VCaP (cell line): ENCODE measurements around the gene RTL1.

Experiments used
- H3K27ac ChIP-seq: fragments of 450-650 bp; 2 replicates; pipeline ENCODE4 v1.5.1; 2017
- TF ChIP-seq, protein P1 (sequence below): fragments of 450-650 bp; conservative IDR thresholded peaks from 2 replicates; pipeline ENCODE4 v1.5.1; 2017; ENCODE audit warnings: mild to moderate bottlenecking, moderate library complexity

The RTL1 gene

DNA sequence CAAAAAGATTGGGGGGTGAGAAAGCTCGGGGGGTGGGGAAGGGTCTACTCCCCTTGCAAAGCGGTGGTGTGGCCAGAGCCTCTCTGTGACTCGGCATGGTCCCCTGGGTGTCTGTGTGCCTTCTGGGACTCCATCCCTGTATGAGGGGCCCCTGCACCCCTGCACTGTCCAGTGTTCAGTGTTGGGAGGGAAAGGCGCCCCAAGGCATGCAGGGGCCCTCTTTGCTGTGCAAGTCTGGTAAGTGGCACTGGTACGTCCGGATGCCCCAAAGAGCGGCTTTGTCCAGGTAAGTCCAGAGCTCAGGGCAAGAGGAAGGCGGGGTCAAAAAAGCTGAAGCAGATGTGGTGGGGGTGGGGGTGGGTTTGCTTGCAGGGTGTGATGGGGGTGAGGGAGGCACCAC is 23.7 kb downstream of the RTL1 start:
- TF ChIP-seq, protein P1, sequence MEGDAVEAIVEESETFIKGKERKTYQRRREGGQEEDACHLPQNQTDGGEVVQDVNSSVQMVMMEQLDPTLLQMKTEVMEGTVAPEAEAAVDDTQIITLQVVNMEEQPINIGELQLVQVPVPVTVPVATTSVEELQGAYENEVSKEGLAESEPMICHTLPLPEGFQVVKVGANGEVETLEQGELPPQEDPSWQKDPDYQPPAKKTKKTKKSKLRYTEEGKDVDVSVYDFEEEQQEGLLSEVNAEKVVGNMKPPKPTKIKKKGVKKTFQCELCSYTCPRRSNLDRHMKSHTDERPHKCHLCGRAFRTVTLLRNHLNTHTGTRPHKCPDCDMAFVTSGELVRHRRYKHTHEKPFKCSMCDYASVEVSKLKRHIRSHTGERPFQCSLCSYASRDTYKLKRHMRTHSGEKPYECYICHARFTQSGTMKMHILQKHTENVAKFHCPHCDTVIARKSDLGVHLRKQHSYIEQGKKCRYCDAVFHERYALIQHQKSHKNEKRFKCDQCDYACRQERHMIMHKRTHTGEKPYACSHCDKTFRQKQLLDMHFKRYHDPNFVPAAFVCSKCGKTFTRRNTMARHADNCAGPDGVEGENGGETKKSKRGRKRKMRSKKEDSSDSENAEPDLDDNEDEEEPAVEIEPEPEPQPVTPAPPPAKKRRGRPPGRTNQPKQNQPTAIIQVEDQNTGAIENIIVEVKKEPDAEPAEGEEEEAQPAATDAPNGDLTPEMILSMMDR = no peak

DNA sequence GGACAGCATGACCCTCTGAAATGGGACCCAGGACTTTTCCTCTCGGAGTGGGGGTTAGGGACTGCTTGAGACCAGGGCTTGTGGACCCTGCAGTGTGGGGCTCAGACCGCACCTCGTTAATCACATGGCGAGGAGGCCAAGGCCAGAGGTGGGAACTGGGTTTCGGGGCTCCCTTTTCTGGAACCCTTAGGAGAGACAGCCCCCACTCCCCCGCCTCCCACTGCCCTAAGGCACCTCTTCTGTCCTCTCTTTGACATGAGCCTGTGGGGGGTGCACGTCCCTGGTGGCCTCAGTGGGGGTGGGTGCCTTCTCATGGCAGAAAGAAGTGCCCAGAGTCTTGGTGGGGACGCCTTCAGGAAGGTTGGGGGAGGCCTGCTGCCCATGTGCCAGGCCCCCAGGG is 24.3 kb downstream of the RTL1 start:
- no peak overlapping the region for H3K27ac ChIP-seq
- TF ChIP-seq, protein P1 = no peak

More for the DNA sequence above, 23.7 kb downstream of the RTL1 start:
- no peak overlapping the region for H3K27ac ChIP-seq

- TF ChIP-seq, protein P1 = no peak
- H3K27ac ChIP-seq = no peak overlapping the region
Observed at GRCh38 chr14:100878271-100879146, 25.0 kb downstream of the RTL1 start.

- TF ChIP-seq, protein P1 = no peak
- no peak overlapping the region for H3K27ac ChIP-seq
Observed at GRCh38 chr14:100875861-100876590, 27.5 kb downstream of the RTL1 start.

DNA sequence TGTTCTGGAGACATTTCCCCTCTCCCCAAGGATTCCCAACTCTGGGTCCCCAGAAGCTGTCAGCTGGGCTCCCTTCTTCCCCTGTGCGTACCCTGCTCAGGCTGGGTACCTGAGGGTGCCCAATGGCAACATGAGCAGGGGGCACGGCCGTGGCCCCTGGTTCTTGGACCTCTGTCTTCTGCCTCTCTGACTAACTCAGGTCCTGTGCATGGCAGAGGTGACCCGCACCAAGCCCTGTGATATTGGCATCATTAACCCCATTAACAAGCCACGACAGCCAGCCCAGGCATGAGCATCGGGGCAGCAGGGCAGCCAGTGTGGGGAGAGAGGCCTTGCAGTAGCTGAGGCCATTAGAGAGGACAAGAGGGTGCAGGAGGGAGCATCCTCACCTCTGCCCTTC is 28.4 kb downstream of the RTL1 start:
- TF ChIP-seq, protein P1 = no peak
- H3K27ac ChIP-seq = no peak overlapping the region

DNA sequence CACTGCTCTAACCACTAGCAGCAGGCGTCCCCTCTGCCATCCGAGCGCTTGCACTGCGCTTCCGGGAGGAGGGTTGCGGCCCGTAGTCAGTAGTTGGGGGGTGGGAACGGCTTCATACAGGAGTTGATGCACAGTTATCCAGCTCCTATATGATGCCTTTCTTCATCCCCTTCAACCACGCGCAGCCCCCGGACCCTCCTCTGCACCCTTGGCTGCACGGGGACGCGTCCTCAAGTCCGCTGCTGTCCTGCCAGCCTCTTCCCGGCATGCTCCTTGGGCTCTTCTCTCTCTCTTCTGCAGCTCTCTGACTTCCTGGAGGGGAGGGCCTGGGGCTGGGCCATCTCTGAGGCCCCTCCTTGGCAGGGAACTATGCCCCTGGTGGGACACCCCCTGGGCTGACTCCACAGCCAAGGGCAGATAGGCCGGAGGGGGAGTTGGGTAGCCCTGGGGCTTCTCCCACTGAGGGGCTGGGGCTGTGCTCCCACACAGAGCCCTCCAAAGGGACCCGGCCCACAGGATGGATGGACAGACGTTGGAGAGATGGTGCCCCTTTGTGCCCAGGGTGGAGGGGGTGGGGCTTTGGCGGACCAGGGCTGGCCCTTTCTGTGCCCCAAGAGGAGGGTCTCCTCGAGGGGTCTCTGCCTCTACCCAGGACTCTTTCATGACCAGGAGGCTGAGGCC is 29.0 kb downstream of the RTL1 start:
- no peak overlapping the region for H3K27ac ChIP-seq
- TF ChIP-seq, protein P1 = no peak

DNA sequence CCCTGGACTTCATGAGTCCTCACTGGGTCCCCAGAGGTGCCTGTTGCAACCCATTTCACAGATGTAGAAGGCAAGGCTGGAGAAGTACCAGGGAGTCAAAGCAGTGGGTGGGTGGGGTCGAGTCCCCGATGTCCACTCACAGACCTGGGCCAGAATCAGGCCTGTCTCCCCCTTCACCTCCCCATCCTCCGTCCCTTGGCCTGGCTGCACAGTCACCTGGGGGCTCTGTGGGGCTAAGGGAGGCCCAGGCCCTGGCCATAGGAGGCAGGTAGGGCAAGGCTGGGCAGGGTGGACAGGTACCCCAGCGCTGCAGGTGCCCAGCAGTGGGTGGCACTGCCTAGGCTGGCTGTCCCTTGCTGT is 29.5 kb downstream of the RTL1 start:
- H3K27ac ChIP-seq = no peak overlapping the region
- TF ChIP-seq, protein P1 = no peak
